ENCODE data around the gene ING4.

ING4 gene

GRCh38 chr12:6635856-6636531, 26.9 kb downstream of the ING4 start, which contains the start of gene LPAR5:
Gene LPAR5 (minus strand): TSS chr12:6635959. CDS start chr12:6621248, 14,711 bp downstream.
- DNase-seq (ENCODE audit: low read depth in 2 of 2): peak in 1 of 2 donors; percentile 36

- peak; percentile 66 to 67 for DNase-seq (ENCODE audit: low read depth in 2 of 2)
Observed at GRCh38 chr12:6635375-6635855, 27.5 kb downstream of the ING4 start.

DNA sequence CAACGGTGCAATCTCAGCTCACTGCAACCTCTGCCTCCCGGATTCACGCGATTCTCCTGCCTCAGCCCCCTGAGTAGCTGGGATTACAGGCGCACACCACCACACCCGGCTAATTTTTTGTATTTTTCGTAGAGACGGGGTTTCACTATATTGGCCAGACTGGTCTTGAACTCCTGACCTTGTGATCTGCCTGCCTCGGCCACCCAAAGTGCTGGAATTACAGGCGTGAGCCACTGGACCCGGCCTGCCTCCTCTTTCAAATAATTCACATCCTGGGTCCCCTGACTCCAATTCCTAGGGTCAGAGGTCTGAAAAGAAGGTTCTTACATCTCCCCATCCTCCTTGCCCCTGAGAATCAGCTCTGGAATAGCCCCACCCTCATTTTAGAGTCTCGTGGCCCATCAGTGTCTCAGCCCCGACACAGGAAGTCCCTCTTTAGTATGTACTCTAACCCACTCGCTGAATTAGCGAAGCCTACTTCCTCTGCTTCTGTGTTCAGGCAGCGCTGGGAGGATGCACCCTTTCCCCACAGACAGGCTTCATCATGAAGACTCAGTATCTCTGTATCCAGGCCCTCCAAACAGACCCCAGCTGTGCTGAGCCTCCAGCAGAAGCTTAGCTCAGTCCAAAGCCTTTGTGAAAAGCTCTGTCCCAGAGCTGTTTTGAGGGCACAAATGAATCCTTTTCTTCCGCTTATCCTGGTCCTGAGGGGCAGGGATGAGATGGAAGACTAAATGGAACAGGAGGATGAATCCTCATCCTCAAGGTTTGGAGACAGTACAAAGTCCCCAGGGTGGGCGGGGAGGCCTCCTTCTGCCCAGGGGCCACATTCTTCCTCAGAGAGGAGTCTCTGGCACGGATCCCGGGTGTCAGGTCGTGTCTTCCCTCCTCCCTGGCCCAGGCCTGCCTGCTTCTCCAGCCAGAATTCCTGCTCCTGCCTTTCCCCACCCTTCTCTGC, 30.6 kb downstream of the ING4 start:
- peak in 1 of 2 donors; percentile 31 for DNase-seq (ENCODE audit: low read depth in 2 of 2)

DNA sequence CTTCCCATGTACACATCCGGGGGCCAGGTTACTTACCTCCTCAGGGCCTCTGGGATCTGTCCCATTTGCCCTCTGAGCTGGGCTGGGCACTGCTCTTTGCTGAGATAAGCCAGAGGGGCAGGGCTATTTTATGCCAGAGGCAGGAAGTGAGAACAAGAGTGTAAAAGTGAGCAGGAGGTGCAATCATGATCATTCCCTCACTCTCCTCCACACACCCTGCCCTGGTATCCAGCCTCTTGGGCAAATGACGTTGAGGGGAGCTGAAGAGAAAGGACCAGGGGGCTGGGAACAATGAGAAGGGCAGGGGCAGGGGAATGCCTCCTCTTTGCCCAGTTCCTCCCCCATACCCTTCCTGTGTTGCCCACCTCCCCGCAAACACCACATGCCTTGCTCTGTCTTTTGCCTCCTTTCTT, 31.4 kb downstream of the ING4 start:
- no peak for DNase-seq (ENCODE audit: low read depth in 2 of 2)

DNA sequence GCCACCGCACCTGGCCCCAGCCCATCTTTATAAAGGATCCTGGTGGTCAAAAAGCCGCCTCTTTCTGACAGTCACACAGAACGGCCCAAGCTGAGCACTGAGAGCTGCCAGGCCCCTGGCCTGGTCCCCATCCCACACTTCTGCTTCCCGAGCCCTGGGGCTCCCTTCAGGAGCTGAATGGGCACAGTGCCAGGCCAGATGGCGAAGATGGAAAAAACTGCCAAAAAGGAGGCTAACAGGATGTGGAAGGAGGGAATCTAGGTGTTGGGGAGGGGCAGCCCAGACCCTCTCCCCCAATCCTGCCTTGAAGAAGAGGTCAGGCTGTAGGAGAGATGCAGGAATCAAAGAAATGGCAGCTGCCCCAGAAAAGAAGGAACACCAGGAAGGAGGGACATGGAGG, 32.2 kb downstream of the ING4 start:
- no peak for DNase-seq (ENCODE audit: low read depth in 2 of 2)

GRCh38 chr12:6627616-6628015, 35.3 kb downstream of the ING4 start:
- no peak for DNase-seq (ENCODE audit: low read depth in 2 of 2)

GRCh38 chr12:6626654-6627283, 36.1 kb downstream of the ING4 start:
- no peak for DNase-seq (ENCODE audit: low read depth in 2 of 2)

GRCh38 chr12:6620885-6621274, 42.0 kb downstream of the ING4 start:
- no peak for DNase-seq (ENCODE audit: low read depth in 2 of 2)

- DNase-seq (ENCODE audit: low read depth in 2 of 2): no peak
Observed at GRCh38 chr12:6620137-6620884, 42.6 kb downstream of the ING4 start.

DNA sequence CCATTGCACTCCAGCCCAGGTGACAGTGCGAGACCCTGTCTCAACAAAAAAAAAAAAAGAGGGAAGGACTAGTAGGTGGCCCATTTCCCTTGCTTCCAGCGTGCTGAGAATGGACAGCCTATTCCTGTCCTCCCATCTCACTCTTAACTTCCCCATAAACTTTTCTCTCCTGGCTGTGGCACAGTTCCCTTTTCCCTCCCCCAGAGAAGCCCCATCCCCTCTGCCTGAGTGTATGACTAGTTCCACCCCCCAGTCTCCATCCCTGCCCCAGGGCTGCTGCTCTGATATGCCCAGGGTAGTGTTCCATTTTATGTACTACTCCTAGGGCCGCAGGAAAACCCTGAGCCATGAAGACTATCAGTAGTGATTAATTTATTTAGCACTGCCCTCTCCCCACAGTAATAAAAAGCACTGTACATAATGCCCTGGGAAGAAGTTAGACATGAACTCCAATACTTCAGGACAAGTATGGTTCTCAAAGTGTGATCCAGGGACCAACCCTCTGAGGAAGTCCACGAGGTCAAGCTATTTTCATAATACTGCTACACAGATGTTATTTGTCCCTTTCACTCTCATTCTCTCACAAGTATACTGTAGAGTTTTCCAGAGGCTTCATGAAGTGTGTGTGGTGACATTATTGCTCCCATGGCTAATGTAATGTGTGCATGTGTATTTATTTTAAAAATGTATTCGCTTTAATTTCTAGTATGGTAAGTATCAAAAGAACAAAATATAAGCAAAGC, 44.3 kb downstream of the ING4 start:
- DNase-seq (ENCODE audit: low read depth in 2 of 2): no peak

DNA sequence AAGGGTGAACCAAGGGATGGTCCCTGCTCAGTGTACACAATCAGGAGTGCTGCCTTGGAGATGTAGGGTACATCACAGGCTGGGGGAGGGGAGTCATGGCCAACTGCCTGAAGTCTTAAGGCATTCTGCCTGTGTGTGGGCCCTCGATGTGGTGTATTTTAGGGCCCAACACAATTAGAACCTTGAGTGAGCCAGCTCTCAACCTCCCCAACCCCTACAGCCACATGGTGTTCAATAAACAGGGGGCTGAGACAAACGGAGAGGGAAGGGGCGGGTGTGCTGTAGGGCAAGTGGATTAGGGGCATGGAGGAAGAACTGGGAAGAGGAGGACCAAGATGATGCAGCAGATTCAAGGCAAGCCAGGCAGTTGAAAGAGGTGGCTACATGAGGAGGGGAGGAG, 47.1 kb downstream of the ING4 start:
- no peak for DNase-seq (ENCODE audit: low read depth in 2 of 2)

GRCh38 chr12:6614513-6615172, 48.3 kb downstream of the ING4 start:
- no peak for DNase-seq (ENCODE audit: low read depth in 2 of 2)

GRCh38 chr12:6613776-6614512, 49.0 kb downstream of the ING4 start:
- no peak for DNase-seq (ENCODE audit: low read depth in 2 of 2)

DNA sequence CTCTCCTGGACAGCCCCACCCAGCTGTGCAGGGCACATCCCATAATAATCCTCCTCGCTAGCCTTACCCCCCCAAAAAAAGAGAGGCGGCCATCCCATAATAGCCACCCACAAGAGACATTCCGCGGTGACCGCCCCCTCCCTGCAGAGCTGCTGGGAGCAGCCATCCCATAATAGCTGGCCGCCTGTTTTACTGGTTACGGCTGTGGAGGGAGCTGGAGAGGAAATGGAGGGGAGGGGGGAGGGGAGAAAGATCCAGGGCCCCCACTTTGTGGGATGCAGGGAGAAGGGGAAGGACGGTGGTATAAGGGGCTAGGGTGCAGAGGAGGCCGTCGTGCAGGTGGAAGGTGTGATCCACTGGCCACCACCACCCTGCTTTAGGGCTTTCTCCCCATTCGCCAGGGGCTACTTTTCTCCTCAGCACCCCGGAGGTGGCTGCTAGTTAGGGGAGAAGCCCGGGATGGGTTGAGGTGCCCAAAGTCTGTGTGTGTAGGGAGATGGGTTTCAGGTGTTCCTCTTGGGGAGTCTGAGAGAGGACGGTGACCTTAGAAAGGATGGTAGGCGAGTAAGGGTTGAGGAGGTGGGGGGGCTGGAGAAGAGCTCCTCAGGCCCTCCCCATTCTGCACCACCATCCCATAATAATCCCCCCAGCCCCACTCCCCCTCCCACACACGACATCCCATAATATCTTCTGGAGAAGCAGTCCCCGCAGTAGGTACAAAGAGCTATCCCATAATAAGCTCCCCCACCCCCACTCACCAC, 49.7 kb downstream of the ING4 start:
- no peak for DNase-seq (ENCODE audit: low read depth in 2 of 2)

DNA sequence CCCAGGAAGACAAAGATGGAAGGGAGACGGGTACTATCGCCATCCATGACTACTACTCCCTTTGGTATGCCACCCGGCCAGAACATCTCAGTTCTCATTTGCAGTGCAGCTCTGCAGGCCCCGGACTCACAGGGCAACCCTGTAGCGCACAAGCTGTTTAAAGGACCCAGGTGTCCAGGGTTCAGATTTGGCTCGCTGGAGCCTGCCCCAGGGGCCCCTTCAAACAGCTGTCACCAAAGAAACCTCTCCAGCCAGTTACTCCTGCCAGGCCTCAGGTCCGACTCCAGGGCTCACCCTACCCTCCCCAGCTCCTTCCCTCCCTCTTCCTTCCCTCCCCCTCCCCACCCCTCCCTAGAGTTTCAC, 50.3 kb downstream of the ING4 start:
- DNase-seq (ENCODE audit: low read depth in 2 of 2): no peak

DNA sequence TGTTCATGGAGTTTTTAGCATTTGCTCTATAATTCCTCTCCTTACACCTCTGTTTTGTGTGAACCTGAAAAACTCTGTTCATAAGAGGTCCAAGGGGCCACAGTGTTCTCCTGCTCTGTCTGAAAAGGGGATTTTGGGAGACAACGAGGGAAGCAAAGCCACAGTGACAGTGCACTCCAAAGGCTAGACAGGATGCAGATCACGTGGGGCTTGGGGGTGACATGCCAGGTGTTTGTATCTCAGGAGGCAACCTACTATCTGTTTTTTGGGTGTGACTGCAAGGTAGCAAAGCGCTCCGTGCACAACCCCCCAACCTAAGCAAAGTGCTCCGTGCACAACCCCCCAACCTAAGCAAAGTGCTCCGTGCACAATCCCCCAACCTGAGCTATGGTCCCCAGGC, 50.7 kb downstream of the ING4 start:
- no peak for DNase-seq (ENCODE audit: low read depth in 2 of 2)

GRCh38 chr12:6608592-6609281, 54.2 kb downstream of the ING4 start:
- no peak for DNase-seq (ENCODE audit: low read depth in 2 of 2)

Data from stimulated activated CD8-positive, alpha-beta memory T cell treated with anti-CD3 and anti-CD28 coated beads, Interleukin-15, amount 100 ng/mL, for 48 hours (primary cell).